HG02610 (cell line): ENCODE data around the gene FAM117B.
"Not testable (repeated sequence)": the region's sequence is repeated elsewhere in the genome, so short reads cannot be mapped to it uniquely, and the experiment has no call there.

Experiments
- ATAC-seq: cut with Tn5 transposase; IDR thresholded peaks from one replicate; pipeline ENCODE4 v1.9.1; 2021; ENCODE audit warnings: mild to moderate bottlenecking, moderate library complexity; ENCODE audit not compliant: unreplicated experiment

Gene FAM117B

GRCh38 chr2:202807431-202808138 lies 172.8 kb downstream of the FAM117B start:
- ATAC-seq, result not testable (repeated sequence)

- no peak for ATAC-seq
These were observed 174.0 kb downstream of the FAM117B start for GRCh38 chr2:202808754-202809153.

DNA sequence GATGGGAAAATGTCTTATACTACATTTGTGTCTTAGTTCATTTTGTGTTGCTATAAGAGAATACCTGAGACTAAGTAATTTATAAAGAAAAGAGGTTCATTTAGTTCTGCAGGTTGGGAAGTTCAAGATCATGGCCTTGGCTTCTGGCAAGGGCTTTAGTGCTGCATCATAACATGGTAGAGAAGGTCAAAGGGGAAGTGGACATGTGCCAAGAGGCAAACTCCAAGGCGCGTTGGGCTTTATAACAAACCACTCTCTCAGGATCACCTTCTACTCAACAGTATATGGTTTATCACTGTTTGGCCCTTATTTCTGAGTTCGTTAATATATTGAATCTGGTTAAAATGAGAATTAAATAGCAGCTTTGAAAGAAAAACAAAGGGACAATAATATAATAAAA lies 178.6 kb downstream of the FAM117B start:
- ATAC-seq, result no peak

DNA sequence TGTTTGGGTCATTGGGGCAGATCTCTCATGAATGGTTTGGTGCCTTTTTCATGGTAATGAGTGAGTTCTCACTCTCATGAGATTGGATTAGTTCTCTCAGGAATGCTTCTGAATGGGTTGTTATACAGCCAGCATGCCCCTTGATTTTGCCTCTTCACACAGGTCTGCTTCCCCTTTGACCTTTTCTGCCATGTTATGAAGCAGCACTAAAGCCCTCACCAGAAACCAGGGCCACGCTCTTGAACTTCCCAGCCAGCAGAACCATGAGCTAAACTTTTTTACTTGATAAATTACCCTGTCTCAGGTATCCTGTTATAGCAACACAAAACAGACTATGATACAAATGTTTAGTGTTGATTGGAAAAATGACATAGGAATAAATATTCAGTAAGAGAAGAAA lies 179.5 kb downstream of the FAM117B start:
- ATAC-seq, result no peak

- ATAC-seq, result no peak
These were observed 181.0 kb downstream of the FAM117B start for GRCh38 chr2:202815548-202816360.

- no peak for ATAC-seq
These were observed 183.0 kb downstream of the FAM117B start for GRCh38 chr2:202817771-202818170.

DNA sequence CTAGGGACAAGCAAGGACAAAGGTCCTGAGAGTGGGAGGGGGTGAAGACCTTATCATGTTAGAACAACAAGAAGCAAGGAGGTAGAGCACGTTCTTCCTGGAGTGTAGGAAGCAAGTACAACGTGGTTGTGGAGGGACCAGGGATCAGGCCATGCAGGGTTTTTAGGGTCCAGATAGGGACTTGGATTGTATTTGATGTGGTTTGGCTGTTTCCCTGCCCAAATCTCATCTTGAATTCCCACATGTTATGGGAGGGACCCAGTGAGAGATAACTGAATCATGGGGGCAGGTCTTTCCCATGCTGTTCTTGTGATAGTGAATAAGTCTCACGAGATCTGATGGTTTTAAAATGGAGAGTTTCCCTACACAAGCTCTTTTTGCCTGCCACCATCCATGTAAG lies 183.6 kb downstream of the FAM117B start:
- ATAC-seq, result no peak
